Natural killer cell (primary cell): ENCODE measurements around the gene CACNA1C. TPM values are rescaled to one million over a fixed set of nuclear protein-coding genes. Genes with fewer than 3 reads are reported as not detected.

Experiments used
- ATAC-seq, 3 donors: fragments of 150-1000 bp in 2 of 3; fragments of 200-7000 bp in 1 of 3; cut with Tn5 transposase; 1 replicate in 1 of 3; 2 replicates in 2 of 3; pipeline ENCODE4 v1.10.0; 2021; ENCODE audit warnings: mild to moderate bottlenecking in 2 of 3, moderate library complexity in 2 of 3
- DNase-seq, 2 donors: peaks; one replicate each; pipeline versions ENCODE4 v3.0.0 to v3.0.0-alpha.2; 2013 to 2021; ENCODE audit warnings: mixed read lengths in 1 of 2
- H3K27ac ChIP-seq: one replicate; pipeline ENCODE4 v1.5.1; 2013; ENCODE audit warnings: mild to moderate bottlenecking, low read length
- H3K27me3 ChIP-seq: one replicate; pipeline ENCODE4 v1.6.1; 2013; ENCODE audit warnings: low read length; ENCODE audit not compliant: control insufficient read depth, insufficient read depth
- H3K36me3 ChIP-seq: one replicate; pipeline ENCODE4 v1.6.1; 2013; ENCODE audit warnings: low read length; ENCODE audit not compliant: control insufficient read depth, insufficient read depth
- H3K4me1 ChIP-seq: one replicate; pipeline ENCODE4 v1.6.1; 2013; ENCODE audit warnings: low read length; ENCODE audit not compliant: control insufficient read depth, insufficient read depth
- H3K4me3 ChIP-seq: one replicate; pipeline ENCODE4 v1.5.1; 2013; ENCODE audit warnings: low read length
- H3K9me3 ChIP-seq: one replicate; pipeline ENCODE4 v1.6.1; 2013; ENCODE audit warnings: low read length; ENCODE audit not compliant: control insufficient read depth, insufficient read depth
- H3K27ac Mint-ChIP-seq, 2 donors: one replicate each; pipeline ENCODE4 v1.8.0; 2022; ENCODE audit warnings: mild to moderate bottlenecking in 2 of 2, mixed read lengths in 2 of 2, moderate library complexity in 1 of 2
- H3K27me3 Mint-ChIP-seq, 2 donors: one replicate each; pipeline ENCODE4 v1.8.0; 2022; ENCODE audit warnings: low read depth in 2 of 2, mixed read lengths in 2 of 2
- H3K36me3 Mint-ChIP-seq: one replicate; pipeline ENCODE4 v1.8.0; 2022; ENCODE audit warnings: mixed read lengths
- H3K4me1 Mint-ChIP-seq, 2 donors: one replicate each; pipeline ENCODE4 v1.8.0; 2022; ENCODE audit warnings: mixed read lengths in 2 of 2
- H3K4me3 Mint-ChIP-seq: one replicate; pipeline ENCODE4 v1.8.0; 2022; ENCODE audit warnings: mild to moderate bottlenecking, moderate library complexity, mixed read lengths
- H3K9me3 Mint-ChIP-seq, 2 donors: one replicate each; pipeline ENCODE4 v1.8.0; 2022; ENCODE audit warnings: mixed read lengths in 2 of 2
- CTCF ChIP-seq: fragments of 200-600 bp; IDR thresholded peaks from one replicate; pipeline ENCODE4 v1.8.0; 2022; ENCODE audit warnings: antibody characterized with exemption
- WGBS: methylation state at CpG from one replicate; pipeline ENCODE4 v1.1.7; 2013; ENCODE audit warnings: missing lambda C conversion rate; ENCODE audit not compliant: insufficient coverage; 5-methylcytosine and 5-hydroxymethylcytosine counted together
- intact Hi-C: fragments of 100-400 bp; cut with micrococcal nuclease; formaldehyde crosslinking; loops from one replicate; pipeline ENCODE4 v1.14.2; 2022
- total RNA-seq, 4 donors: library from RNA; stranded (reverse); fragments of 120-200 nt in 1 of 4; gene quantifications; one replicate each; pipeline versions ENCODE4 v1.2.3 to v1.2.4, GENCODE V29; 2013 to 2022

The CACNA1C gene
- total RNA-seq, 3 donors from 2014 or later (not counting 1 experiment from before 2014, with no cell fraction given) = 0.07 to 0.35 (median 0.08) TPM

- intact Hi-C loops = no loop called here
- Mint-ChIP-seq H3K9me3 (no peaks in the 10 kb centered on the region), H3K27me3 (no peaks in the 10 kb centered on the region), H3K36me3 (no peaks in the 10 kb centered on the region), H3K4me3 (no peak overlapping the region), H3K27ac (no peak overlapping the region), H3K4me1 (no peaks in the 10 kb centered on the region)
- H3K4me3 ChIP-seq = no peak overlapping the region
- H3K27me3 ChIP-seq = no peaks in the 10 kb centered on the region
- 93% methylated on average over 7 of the region's 8 CpGs for WGBS
- DNase-seq (no peak), ATAC-seq (no peak)
- H3K4me1 ChIP-seq = no peaks in the 10 kb centered on the region
- peaks cover 2% of the 10 kb centered on the region for H3K36me3 ChIP-seq
- TF ChIP-seq CTCF = no peak
- H3K27ac ChIP-seq = no peak overlapping the region
- no peaks in the 10 kb centered on the region for H3K9me3 ChIP-seq
Measured at GRCh38 chr12:2669560-2669959, 616.8 kb downstream of the CACNA1C start.

GRCh38 chr12:2672863-2673262 is 620.1 kb downstream of the CACNA1C start:
- no peaks in the 10 kb centered on the region for H3K9me3 ChIP-seq
- Mint-ChIP-seq H3K9me3 (no peaks in the 10 kb centered on the region), H3K4me1 (no peaks in the 10 kb centered on the region), H3K36me3 (no peaks in the 10 kb centered on the region), H3K27me3 (no peaks in the 10 kb centered on the region), H3K27ac (no peak overlapping the region), H3K4me3 (no peak overlapping the region)
- H3K27me3 ChIP-seq = no peaks in the 10 kb centered on the region
- no peak overlapping the region for H3K4me3 ChIP-seq
- H3K4me1 ChIP-seq = no peaks in the 10 kb centered on the region
- no peak for TF ChIP-seq CTCF
- DNase-seq = no peak
- intact Hi-C loops = no loop called here
- no peak overlapping the region for H3K27ac ChIP-seq
- ATAC-seq = no peak
- H3K36me3 ChIP-seq = peaks cover 2% of the 10 kb centered on the region
- WGBS = 95% methylated on average over 10 of the region's 10 CpGs

GRCh38 chr12:2673966-2674810 is 621.4 kb downstream of the CACNA1C start:
- 86% methylated on average over 18 of the region's 18 CpGs for WGBS
- ATAC-seq = no peak
- Mint-ChIP-seq H3K4me3 (no peak overlapping the region), H3K27me3 (no peaks in the 10 kb centered on the region), H3K4me1 (no peaks in the 10 kb centered on the region), H3K27ac (no peak overlapping the region), H3K36me3 (no peaks in the 10 kb centered on the region), H3K9me3 (no peaks in the 10 kb centered on the region)
- Histone ChIP-seq H3K36me3 (peaks cover 2% of the 10 kb centered on the region), H3K27me3 (no peaks in the 10 kb centered on the region), H3K9me3 (no peaks in the 10 kb centered on the region), H3K4me3 (no peak overlapping the region), H3K4me1 (no peaks in the 10 kb centered on the region), H3K27ac (no peak overlapping the region)
- TF ChIP-seq CTCF = no peak
- DNase-seq = no peak
- intact Hi-C loops = no loop called here

- no peak for TF ChIP-seq CTCF
- no peak overlapping the region for H3K27ac ChIP-seq
- no peak for DNase-seq
- Mint-ChIP-seq H3K4me1 (no peaks in the 10 kb centered on the region), H3K36me3 (no peaks in the 10 kb centered on the region), H3K9me3 (no peaks in the 10 kb centered on the region), H3K27ac (no peak overlapping the region), H3K27me3 (no peaks in the 10 kb centered on the region), H3K4me3 (no peak overlapping the region)
- no peaks in the 10 kb centered on the region for H3K36me3 ChIP-seq
- H3K27me3 ChIP-seq = no peaks in the 10 kb centered on the region
- ATAC-seq = no peak
- no peaks in the 10 kb centered on the region for H3K9me3 ChIP-seq
- intact Hi-C loops = no loop called here
- 83% methylated on average over 6 of the region's 6 CpGs for WGBS
- no peaks in the 10 kb centered on the region for H3K4me1 ChIP-seq
- H3K4me3 ChIP-seq = no peak overlapping the region
Measured at GRCh38 chr12:2675776-2676175, 623.0 kb downstream of the CACNA1C start.
